Activated CD4-positive, alpha-beta T cell treated with anti-CD3 and anti-CD28 coated beads, Interleukin-2, amount 50 U/mL, for 1 hour (primary cell): ENCODE data around the gene JMJD1C.
"Not testable (repeated sequence)": the region's sequence is repeated elsewhere in the genome, so short reads cannot be mapped to it uniquely, and the experiment has no call there.

Source experiments
- DNase-seq: peaks from one replicate; pipeline ENCODE4 v3.0.0-alpha.2; 2020

The JMJD1C gene

GRCh38 chr10:63465293-63466143 lies at the start of gene JMJD1C:
JMJD1C (minus strand) TSS chr10:63465977; CDS start chr10:63465662, 315 bp downstream.
- DNase-seq: peak; percentile 53

GRCh38 chr10:63515002-63515763 lies 49.4 kb upstream of the JMJD1C start:
- DNase-seq: no peak

GRCh38 chr10:63506554-63506953 lies 40.8 kb upstream of the JMJD1C start:
- no peak for DNase-seq

GRCh38 chr10:63505562-63505961 lies 39.8 kb upstream of the JMJD1C start:
- DNase-seq: no peak

GRCh38 chr10:63504145-63504881 lies 38.5 kb upstream of the JMJD1C start:
- DNase-seq: no peak

GRCh38 chr10:63503395-63503794 lies 37.6 kb upstream of the JMJD1C start:
- no peak for DNase-seq

GRCh38 chr10:63502832-63503231 lies 37.1 kb upstream of the JMJD1C start:
- no peak for DNase-seq

GRCh38 chr10:63501954-63502353 lies 36.2 kb upstream of the JMJD1C start:
- DNase-seq: no peak

GRCh38 chr10:63500551-63500950 lies 34.8 kb upstream of the JMJD1C start:
- not testable (repeated sequence) for DNase-seq

- DNase-seq: no peak
Observed at GRCh38 chr10:63498665-63499064, 32.9 kb upstream of the JMJD1C start.

GRCh38 chr10:63497321-63497720 lies 31.5 kb upstream of the JMJD1C start:
- DNase-seq: no peak

GRCh38 chr10:63496561-63496960 lies 30.8 kb upstream of the JMJD1C start:
- no peak for DNase-seq

GRCh38 chr10:63494951-63495350 lies 29.2 kb upstream of the JMJD1C start:
- DNase-seq: no peak

- no peak for DNase-seq
Observed at GRCh38 chr10:63493004-63493403, 27.2 kb upstream of the JMJD1C start.

- not testable (repeated sequence) for DNase-seq
Observed at GRCh38 chr10:63492317-63492690, 26.5 kb upstream of the JMJD1C start.

GRCh38 chr10:63491588-63492316 lies 26.0 kb upstream of the JMJD1C start:
- no peak for DNase-seq

GRCh38 chr10:63489838-63490237 lies 24.1 kb upstream of the JMJD1C start:
- no peak for DNase-seq

- DNase-seq: no peak
Observed at GRCh38 chr10:63487990-63488389, 22.2 kb upstream of the JMJD1C start.

- DNase-seq: no peak
Observed at GRCh38 chr10:63483983-63484382, 18.2 kb upstream of the JMJD1C start.

GRCh38 chr10:63481815-63482421 lies 16.1 kb upstream of the JMJD1C start:
- no peak for DNase-seq

- no peak for DNase-seq
Observed at GRCh38 chr10:63480237-63480636, 14.5 kb upstream of the JMJD1C start.

- DNase-seq: no peak
Observed at GRCh38 chr10:63478564-63478963, 12.8 kb upstream of the JMJD1C start.
